Endothelial cell of umbilical vein (primary cell): ENCODE data around the gene FGF23.

Experiments
- EZH2 ChIP-seq: IDR thresholded peaks from 2 replicates; pipeline ENCODE4 v1.6.1; 2012; ENCODE audit warnings: borderline replicate concordance, low read depth, mild to moderate bottlenecking, moderate library complexity, low read length, inconsistent platforms; ENCODE audit not compliant: severe bottlenecking
- FOS ChIP-seq: IDR thresholded peaks from 2 replicates; pipeline ENCODE4 v1.6.1; 2011; ENCODE audit warnings: mild to moderate bottlenecking, low read length, moderate library complexity, borderline replicate concordance; ENCODE audit not compliant: insufficient read depth
- JUN ChIP-seq: IDR thresholded peaks from 2 replicates; pipeline ENCODE4 v1.6.1; 2011; ENCODE audit warnings: borderline replicate concordance, low read depth; ENCODE audit not compliant: insufficient read length, insufficient read depth
- POLR2A ChIP-seq: IDR thresholded peaks from 2 replicates; pipeline ENCODE4 v1.6.1; 2012; ENCODE audit warnings: low read depth, mild to moderate bottlenecking, control low read depth, low read length
- POLR2AphosphoS5 ChIP-seq: IDR thresholded peaks from 2 replicates; pipeline ENCODE4 v1.6.1; 2012; ENCODE audit warnings: low read depth, mild to moderate bottlenecking, control low read depth, low read length, moderate library complexity; ENCODE audit not compliant: insufficient read depth
- TF ChIP-seq, protein P1 (sequence below), 2 donors: IDR thresholded peaks; 1 replicate in 1 of 2; 2 replicates in 1 of 2; pipeline ENCODE4 v1.5.1; 2011; ENCODE audit warnings: low read length in 2 of 2, mild to moderate bottlenecking in 2 of 2, moderate library complexity in 2 of 2, control low read depth in 1 of 2, inconsistent platforms in 1 of 2, low read depth in 1 of 2; ENCODE audit not compliant: insufficient read depth in 1 of 2; ENCODE audit errors: extremely low read depth in 1 of 2
- TF ChIP-seq, protein P2 (sequence below): IDR thresholded peaks from 2 replicates; pipeline ENCODE4 v1.6.1; 2011; ENCODE audit not compliant: insufficient read depth, insufficient read length

DNA sequence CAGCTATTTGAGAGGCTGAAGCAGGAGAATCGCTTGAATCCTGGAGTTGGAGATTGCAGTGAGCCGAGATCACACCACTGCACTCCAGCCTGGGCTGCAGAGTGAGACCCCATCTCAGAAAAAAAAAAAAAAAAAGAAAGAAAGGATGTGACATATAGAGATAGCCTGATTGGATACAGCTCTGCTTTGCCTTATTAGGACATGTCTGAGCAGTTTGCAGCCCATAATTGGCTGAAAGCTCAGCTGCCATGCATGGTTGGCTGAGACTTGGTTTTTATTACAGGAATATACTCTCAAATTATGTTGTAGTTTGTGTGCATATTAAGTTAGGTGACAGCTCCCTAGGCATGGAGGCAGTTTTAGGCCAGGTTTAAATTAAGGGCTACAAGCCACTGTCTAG, 52.2 kb downstream of the FGF23 start:
- TF ChIP-seq EZH2 (no peak), POLR2A (no peak), POLR2AphosphoS5 (no peak), JUN (no peak), FOS (no peak)
- TF ChIP-seq, protein P1, sequence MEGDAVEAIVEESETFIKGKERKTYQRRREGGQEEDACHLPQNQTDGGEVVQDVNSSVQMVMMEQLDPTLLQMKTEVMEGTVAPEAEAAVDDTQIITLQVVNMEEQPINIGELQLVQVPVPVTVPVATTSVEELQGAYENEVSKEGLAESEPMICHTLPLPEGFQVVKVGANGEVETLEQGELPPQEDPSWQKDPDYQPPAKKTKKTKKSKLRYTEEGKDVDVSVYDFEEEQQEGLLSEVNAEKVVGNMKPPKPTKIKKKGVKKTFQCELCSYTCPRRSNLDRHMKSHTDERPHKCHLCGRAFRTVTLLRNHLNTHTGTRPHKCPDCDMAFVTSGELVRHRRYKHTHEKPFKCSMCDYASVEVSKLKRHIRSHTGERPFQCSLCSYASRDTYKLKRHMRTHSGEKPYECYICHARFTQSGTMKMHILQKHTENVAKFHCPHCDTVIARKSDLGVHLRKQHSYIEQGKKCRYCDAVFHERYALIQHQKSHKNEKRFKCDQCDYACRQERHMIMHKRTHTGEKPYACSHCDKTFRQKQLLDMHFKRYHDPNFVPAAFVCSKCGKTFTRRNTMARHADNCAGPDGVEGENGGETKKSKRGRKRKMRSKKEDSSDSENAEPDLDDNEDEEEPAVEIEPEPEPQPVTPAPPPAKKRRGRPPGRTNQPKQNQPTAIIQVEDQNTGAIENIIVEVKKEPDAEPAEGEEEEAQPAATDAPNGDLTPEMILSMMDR (IDR thresholded peaks at IDR 0.05; ENCODE audit: extremely low read depth in 1 of 2, insufficient read depth in 1 of 2, low read depth in 1 of 2, low read length in 2 of 2) = no peak
- TF ChIP-seq, protein P2, sequence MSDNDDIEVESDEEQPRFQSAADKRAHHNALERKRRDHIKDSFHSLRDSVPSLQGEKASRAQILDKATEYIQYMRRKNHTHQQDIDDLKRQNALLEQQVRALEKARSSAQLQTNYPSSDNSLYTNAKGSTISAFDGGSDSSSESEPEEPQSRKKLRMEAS = no peak
